Measurements from ENCODE around the gene POU2F1.

DNA sequence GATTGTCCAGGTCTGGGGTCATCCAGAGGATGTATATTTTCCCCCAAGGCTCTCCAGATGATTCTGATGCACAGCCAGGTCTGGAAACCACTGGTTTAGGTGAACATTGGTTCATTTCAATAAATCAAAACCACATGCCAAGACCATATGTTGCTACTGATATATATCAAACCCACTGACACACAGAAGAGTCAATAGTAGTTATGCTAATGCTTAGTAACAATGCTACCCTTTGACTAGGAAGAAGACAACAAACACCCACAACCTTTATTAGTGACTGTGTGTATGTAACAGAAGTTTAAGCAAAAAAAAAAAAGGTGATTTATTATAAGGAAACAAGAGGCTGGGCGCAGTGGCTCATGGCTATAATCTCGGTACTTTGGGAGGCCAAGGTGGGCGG is 35.6 kb upstream of the POU2F1 start:
- no peak for TF ChIP-seq EZH2 (IDR thresholded peaks at IDR 0.05; ENCODE audit: borderline replicate concordance, insufficient read depth, low read length, poor library complexity, severe bottlenecking)
- TF ChIP-seq, protein P1, sequence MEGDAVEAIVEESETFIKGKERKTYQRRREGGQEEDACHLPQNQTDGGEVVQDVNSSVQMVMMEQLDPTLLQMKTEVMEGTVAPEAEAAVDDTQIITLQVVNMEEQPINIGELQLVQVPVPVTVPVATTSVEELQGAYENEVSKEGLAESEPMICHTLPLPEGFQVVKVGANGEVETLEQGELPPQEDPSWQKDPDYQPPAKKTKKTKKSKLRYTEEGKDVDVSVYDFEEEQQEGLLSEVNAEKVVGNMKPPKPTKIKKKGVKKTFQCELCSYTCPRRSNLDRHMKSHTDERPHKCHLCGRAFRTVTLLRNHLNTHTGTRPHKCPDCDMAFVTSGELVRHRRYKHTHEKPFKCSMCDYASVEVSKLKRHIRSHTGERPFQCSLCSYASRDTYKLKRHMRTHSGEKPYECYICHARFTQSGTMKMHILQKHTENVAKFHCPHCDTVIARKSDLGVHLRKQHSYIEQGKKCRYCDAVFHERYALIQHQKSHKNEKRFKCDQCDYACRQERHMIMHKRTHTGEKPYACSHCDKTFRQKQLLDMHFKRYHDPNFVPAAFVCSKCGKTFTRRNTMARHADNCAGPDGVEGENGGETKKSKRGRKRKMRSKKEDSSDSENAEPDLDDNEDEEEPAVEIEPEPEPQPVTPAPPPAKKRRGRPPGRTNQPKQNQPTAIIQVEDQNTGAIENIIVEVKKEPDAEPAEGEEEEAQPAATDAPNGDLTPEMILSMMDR (IDR thresholded peaks at IDR 0.05; ENCODE audit: poor library complexity, severe bottlenecking), result no peak
- TF ChIP-seq SMC3 (conservative IDR thresholded peaks at IDR 0.05; ENCODE audit: poor library complexity), result no peak
- no peak for TF ChIP-seq POLR2AphosphoS5 (IDR thresholded peaks at IDR 0.05)
- TF ChIP-seq TAF1 (IDR thresholded peaks at IDR 0.05; ENCODE audit: low read depth), result no peak
- TF ChIP-seq EP300 (conservative IDR thresholded peaks at IDR 0.05; ENCODE audit: poor library complexity, severe bottlenecking), result no peak
- TF ChIP-seq, protein P2, sequence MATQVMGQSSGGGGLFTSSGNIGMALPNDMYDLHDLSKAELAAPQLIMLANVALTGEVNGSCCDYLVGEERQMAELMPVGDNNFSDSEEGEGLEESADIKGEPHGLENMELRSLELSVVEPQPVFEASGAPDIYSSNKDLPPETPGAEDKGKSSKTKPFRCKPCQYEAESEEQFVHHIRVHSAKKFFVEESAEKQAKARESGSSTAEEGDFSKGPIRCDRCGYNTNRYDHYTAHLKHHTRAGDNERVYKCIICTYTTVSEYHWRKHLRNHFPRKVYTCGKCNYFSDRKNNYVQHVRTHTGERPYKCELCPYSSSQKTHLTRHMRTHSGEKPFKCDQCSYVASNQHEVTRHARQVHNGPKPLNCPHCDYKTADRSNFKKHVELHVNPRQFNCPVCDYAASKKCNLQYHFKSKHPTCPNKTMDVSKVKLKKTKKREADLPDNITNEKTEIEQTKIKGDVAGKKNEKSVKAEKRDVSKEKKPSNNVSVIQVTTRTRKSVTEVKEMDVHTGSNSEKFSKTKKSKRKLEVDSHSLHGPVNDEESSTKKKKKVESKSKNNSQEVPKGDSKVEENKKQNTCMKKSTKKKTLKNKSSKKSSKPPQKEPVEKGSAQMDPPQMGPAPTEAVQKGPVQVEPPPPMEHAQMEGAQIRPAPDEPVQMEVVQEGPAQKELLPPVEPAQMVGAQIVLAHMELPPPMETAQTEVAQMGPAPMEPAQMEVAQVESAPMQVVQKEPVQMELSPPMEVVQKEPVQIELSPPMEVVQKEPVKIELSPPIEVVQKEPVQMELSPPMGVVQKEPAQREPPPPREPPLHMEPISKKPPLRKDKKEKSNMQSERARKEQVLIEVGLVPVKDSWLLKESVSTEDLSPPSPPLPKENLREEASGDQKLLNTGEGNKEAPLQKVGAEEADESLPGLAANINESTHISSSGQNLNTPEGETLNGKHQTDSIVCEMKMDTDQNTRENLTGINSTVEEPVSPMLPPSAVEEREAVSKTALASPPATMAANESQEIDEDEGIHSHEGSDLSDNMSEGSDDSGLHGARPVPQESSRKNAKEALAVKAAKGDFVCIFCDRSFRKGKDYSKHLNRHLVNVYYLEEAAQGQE (IDR thresholded peaks at IDR 0.05; ENCODE audit: borderline replicate concordance), result no peak
